ENCODE results near the gene DCAF5. TPM values are rescaled to one million over a fixed set of nuclear protein-coding genes. Genes with fewer than 3 reads are reported as not detected.

DCAF5 gene
- total and polyA plus RNA-seq, 2 of the 8 experiments (the other 6 are each of a cell fraction or from before 2014, with no cell fraction given): 24.3 to 31.0 TPM

- TF ChIP-seq EP300 (IDR thresholded peaks at IDR 0.05; ENCODE audit: borderline replicate concordance in 1 of 2, low read depth in 2 of 2, low read length in 2 of 2) (no peak), JUND (IDR thresholded peaks at IDR 0.05; ENCODE audit: low read length) (no peak), KDM5A (IDR thresholded peaks at IDR 0.05; ENCODE audit: low read length) (no peak), TAF1 (IDR thresholded peaks at IDR 0.05; ENCODE audit: low read depth, low read length) (no peak)
Measured at GRCh38 chr14:69084023-69084422, 68.9 kb downstream of the DCAF5 start (continued).
